Natural killer cell (primary cell): ENCODE results near the gene FAM171A2. TPM values are rescaled to one million over a fixed set of nuclear protein-coding genes. Genes with fewer than 3 reads are reported as not detected.
"Not testable (repeated sequence)": the region's sequence is repeated elsewhere in the genome, so short reads cannot be mapped to it uniquely, and the experiment has no call there.

Source experiments
- ATAC-seq, 3 donors: fragments of 150-1000 bp in 2 of 3; fragments of 200-7000 bp in 1 of 3; cut with Tn5 transposase; 1 replicate in 1 of 3; 2 replicates in 2 of 3; pipeline ENCODE4 v1.10.0; 2021; ENCODE audit warnings: mild to moderate bottlenecking in 2 of 3, moderate library complexity in 2 of 3
- DNase-seq, 2 donors: peaks; one replicate each; pipeline versions ENCODE4 v3.0.0 to v3.0.0-alpha.2; 2013 to 2021; ENCODE audit warnings: mixed read lengths in 1 of 2
- H3K27ac ChIP-seq: one replicate; pipeline ENCODE4 v1.5.1; 2013; ENCODE audit warnings: mild to moderate bottlenecking, low read length
- H3K27me3 ChIP-seq: one replicate; pipeline ENCODE4 v1.6.1; 2013; ENCODE audit warnings: low read length; ENCODE audit not compliant: control insufficient read depth, insufficient read depth
- H3K36me3 ChIP-seq: one replicate; pipeline ENCODE4 v1.6.1; 2013; ENCODE audit warnings: low read length; ENCODE audit not compliant: control insufficient read depth, insufficient read depth
- H3K4me1 ChIP-seq: one replicate; pipeline ENCODE4 v1.6.1; 2013; ENCODE audit warnings: low read length; ENCODE audit not compliant: control insufficient read depth, insufficient read depth
- H3K4me3 ChIP-seq: one replicate; pipeline ENCODE4 v1.5.1; 2013; ENCODE audit warnings: low read length
- H3K9me3 ChIP-seq: one replicate; pipeline ENCODE4 v1.6.1; 2013; ENCODE audit warnings: low read length; ENCODE audit not compliant: control insufficient read depth, insufficient read depth
- H3K27ac Mint-ChIP-seq, 2 donors: one replicate each; pipeline ENCODE4 v1.8.0; 2022; ENCODE audit warnings: mild to moderate bottlenecking in 2 of 2, mixed read lengths in 2 of 2, moderate library complexity in 1 of 2
- H3K27me3 Mint-ChIP-seq, 2 donors: one replicate each; pipeline ENCODE4 v1.8.0; 2022; ENCODE audit warnings: low read depth in 2 of 2, mixed read lengths in 2 of 2
- H3K36me3 Mint-ChIP-seq: one replicate; pipeline ENCODE4 v1.8.0; 2022; ENCODE audit warnings: mixed read lengths
- H3K4me1 Mint-ChIP-seq, 2 donors: one replicate each; pipeline ENCODE4 v1.8.0; 2022; ENCODE audit warnings: mixed read lengths in 2 of 2
- H3K4me3 Mint-ChIP-seq: one replicate; pipeline ENCODE4 v1.8.0; 2022; ENCODE audit warnings: mild to moderate bottlenecking, moderate library complexity, mixed read lengths
- H3K9me3 Mint-ChIP-seq, 2 donors: one replicate each; pipeline ENCODE4 v1.8.0; 2022; ENCODE audit warnings: mixed read lengths in 2 of 2
- CTCF ChIP-seq: fragments of 200-600 bp; IDR thresholded peaks from one replicate; pipeline ENCODE4 v1.8.0; 2022; ENCODE audit warnings: antibody characterized with exemption
- WGBS: methylation state at CpG from one replicate; pipeline ENCODE4 v1.1.7; 2013; ENCODE audit warnings: missing lambda C conversion rate; ENCODE audit not compliant: insufficient coverage; 5-methylcytosine and 5-hydroxymethylcytosine counted together
- intact Hi-C: fragments of 100-400 bp; cut with micrococcal nuclease; formaldehyde crosslinking; loops from one replicate; pipeline ENCODE4 v1.14.2; 2022
- total RNA-seq, 4 donors: library from RNA; stranded (reverse); fragments of 120-200 nt in 1 of 4; gene quantifications; one replicate each; pipeline versions ENCODE4 v1.2.3 to v1.2.4, GENCODE V29; 2013 to 2022

The FAM171A2 gene
- total RNA-seq, 3 donors from 2014 or later (not counting 1 experiment from before 2014, with no cell fraction given) = 0.20 to 0.43 (median 0.24) TPM

GRCh38 chr17:44334315-44334714, 29.3 kb downstream of the FAM171A2 start:
- Histone ChIP-seq H3K4me3 (no peak overlapping the region), H3K9me3 (no peaks in the 10 kb centered on the region), H3K27ac (no peak overlapping the region), H3K4me1 (peaks cover 9% of the 10 kb centered on the region), H3K36me3 (no peaks in the 10 kb centered on the region), H3K27me3 (no peaks in the 10 kb centered on the region)
- H3K4me1 Mint-ChIP-seq = peaks cover 5 to 6% of the 10 kb centered on the region in 2 donors
- H3K27ac Mint-ChIP-seq = no peak overlapping the region
- no peak for TF ChIP-seq CTCF
- no peak overlapping the region for H3K4me3 Mint-ChIP-seq
- intact Hi-C loops = no loop called here
- H3K27me3 Mint-ChIP-seq = no peaks in the 10 kb centered on the region
- ATAC-seq = no peak
- H3K9me3 Mint-ChIP-seq = no peaks in the 10 kb centered on the region
- H3K36me3 Mint-ChIP-seq = no peaks in the 10 kb centered on the region
- WGBS = 83% methylated on average over 2 of the region's 2 CpGs
- DNase-seq = no peak

GRCh38 chr17:44333371-44333770, 30.3 kb downstream of the FAM171A2 start:
- H3K9me3 Mint-ChIP-seq = no peaks in the 10 kb centered on the region
- peaks cover 9% of the 10 kb centered on the region for H3K4me1 ChIP-seq
- TF ChIP-seq CTCF = no peak
- 72% methylated on average over 4 of the region's 5 CpGs for WGBS
- H3K36me3 Mint-ChIP-seq = no peaks in the 10 kb centered on the region
- H3K27ac ChIP-seq = no peak overlapping the region
- H3K27me3 ChIP-seq = no peaks in the 10 kb centered on the region
- no peak overlapping the region for H3K4me3 Mint-ChIP-seq
- intact Hi-C loops = no loop called here
- ATAC-seq (no peak), DNase-seq (no peak)
- H3K9me3 ChIP-seq = no peaks in the 10 kb centered on the region
- H3K27ac Mint-ChIP-seq = no peak overlapping the region
- H3K4me3 ChIP-seq = no peak overlapping the region
- peaks cover 5 to 6% of the 10 kb centered on the region in 2 donors for H3K4me1 Mint-ChIP-seq
- H3K27me3 Mint-ChIP-seq = no peaks in the 10 kb centered on the region
- H3K36me3 ChIP-seq = no peaks in the 10 kb centered on the region

GRCh38 chr17:44331249-44331760, 32.3 kb downstream of the FAM171A2 start:
- Histone ChIP-seq H3K9me3 (no peaks in the 10 kb centered on the region), H3K27me3 (no peaks in the 10 kb centered on the region), H3K36me3 (no peaks in the 10 kb centered on the region), H3K4me1 (peaks cover 20% of the 10 kb centered on the region), H3K4me3 (no peak overlapping the region), H3K27ac (no peak overlapping the region)
- TF ChIP-seq CTCF = peak; percentile 81
- Mint-ChIP-seq H3K36me3 (no peaks in the 10 kb centered on the region), H3K9me3 (no peaks in the 10 kb centered on the region), H3K4me1 (peaks cover 6 to 10% of the 10 kb centered on the region in 2 donors), H3K27me3 (no peaks in the 10 kb centered on the region), H3K4me3 (no peak overlapping the region), H3K27ac (no peak overlapping the region)
- intact Hi-C loops = loop anchor here (1.0 kb wide), 1 partner anchor 121 kb away; no protein-coding TSS in a partner anchor
- peak; percentile 39 to 56 (median 47) for ATAC-seq
- WGBS = 15% methylated on average over 7 of the region's 7 CpGs
- peak; percentile 57 to 88 for DNase-seq

GRCh38 chr17:44330263-44330662, 33.4 kb downstream of the FAM171A2 start:
- H3K4me3 ChIP-seq, H3K36me3 ChIP-seq, H3K9me3 ChIP-seq, H3K4me3 Mint-ChIP-seq, H3K9me3 Mint-ChIP-seq, ATAC-seq, intact Hi-C loops, DNase-seq, H3K27ac ChIP-seq, H3K27me3 Mint-ChIP-seq, H3K36me3 Mint-ChIP-seq, H3K27ac Mint-ChIP-seq, H3K27me3 ChIP-seq: not testable (repeated sequence)
- peaks cover 30% of the 10 kb centered on the region for H3K4me1 ChIP-seq
- peaks cover 6 to 13% of the 10 kb centered on the region in 2 donors for H3K4me1 Mint-ChIP-seq
- 88% methylated on average over 4 of the region's 5 CpGs for WGBS

GRCh38 chr17:44329516-44329915, 34.1 kb downstream of the FAM171A2 start:
- H3K4me3 Mint-ChIP-seq, DNase-seq, ATAC-seq, H3K27ac ChIP-seq, H3K4me3 ChIP-seq, H3K9me3 Mint-ChIP-seq, H3K9me3 ChIP-seq, H3K27me3 Mint-ChIP-seq, H3K27ac Mint-ChIP-seq, H3K27me3 ChIP-seq, H3K36me3 ChIP-seq, H3K36me3 Mint-ChIP-seq: not testable (repeated sequence)
- peaks cover 32% of the 10 kb centered on the region for H3K4me1 ChIP-seq
- intact Hi-C loops = loop anchor here (5.0 kb wide), 1 partner anchor 207 kb away; the partner anchor contains the start of gene HDAC5
- H3K4me1 Mint-ChIP-seq = peaks cover 6 to 17% of the 10 kb centered on the region in 2 donors
- WGBS = 97% methylated on average over 5 of the region's 7 CpGs
